ENCODE data around the gene DNAH14. TPM values are rescaled to one million over a fixed set of nuclear protein-coding genes. Genes with fewer than 3 reads are reported as not detected.

Gene DNAH14
- total and polyA plus RNA-seq, 9 of the 15 experiments (the other 6 are each of a cell fraction or from before 2014, with no cell fraction given): 58.4 to 142 (median 98.4) TPM

- TF ChIP-seq TOE1 (IDR thresholded peaks at IDR 0.05; ENCODE audit: borderline replicate concordance) (no peak), TOE1 (CRISPR knock-in tag; IDR thresholded peaks at IDR 0.05; ENCODE audit: borderline replicate concordance, low read depth) (0 out of 2 replicates have a peak, but pooled peaks have one; percentile 9), ELF1 (tag; IDR thresholded peaks at IDR 0.05) (peak; percentile 57; the same call in 1 of the 2 replicates), ZBTB9 (CRISPR knock-in tag; IDR thresholded peaks at IDR 0.05) (0 out of 2 replicates have a peak, but pooled peaks have one; percentile 11), GABPA (tag; conservative IDR thresholded peaks at IDR 0.05; ENCODE audit: low read depth) (peak; percentile 6; the same call in 1 of the 2 replicates), SAFB (IDR thresholded peaks at IDR 0.05; ENCODE audit: borderline replicate concordance, low read depth, low read length) (peak; percentile 83), ZNF766 (CRISPR knock-in tag; conservative IDR thresholded peaks at IDR 0.05) (peak; percentile 90), SRSF1 (IDR thresholded peaks at IDR 0.05; ENCODE audit: low read depth, low read length) (no peak), HMG20A (CRISPR knock-in tag; conservative IDR thresholded peaks at IDR 0.05) (no peak), NKRF (IDR thresholded peaks at IDR 0.05; ENCODE audit: borderline replicate concordance) (peak; percentile 13; the same call in 1 of the 2 replicates), TEAD1 (CRISPR knock-in tag; IDR thresholded peaks at IDR 0.05) (peak in 1 of 2 experiments; percentile 31; a peak in 2 of 4 replicates), ZNF518B (CRISPR knock-in tag; IDR thresholded peaks at IDR 0.05) (no peak)
- TF ChIP-seq, protein P1, sequence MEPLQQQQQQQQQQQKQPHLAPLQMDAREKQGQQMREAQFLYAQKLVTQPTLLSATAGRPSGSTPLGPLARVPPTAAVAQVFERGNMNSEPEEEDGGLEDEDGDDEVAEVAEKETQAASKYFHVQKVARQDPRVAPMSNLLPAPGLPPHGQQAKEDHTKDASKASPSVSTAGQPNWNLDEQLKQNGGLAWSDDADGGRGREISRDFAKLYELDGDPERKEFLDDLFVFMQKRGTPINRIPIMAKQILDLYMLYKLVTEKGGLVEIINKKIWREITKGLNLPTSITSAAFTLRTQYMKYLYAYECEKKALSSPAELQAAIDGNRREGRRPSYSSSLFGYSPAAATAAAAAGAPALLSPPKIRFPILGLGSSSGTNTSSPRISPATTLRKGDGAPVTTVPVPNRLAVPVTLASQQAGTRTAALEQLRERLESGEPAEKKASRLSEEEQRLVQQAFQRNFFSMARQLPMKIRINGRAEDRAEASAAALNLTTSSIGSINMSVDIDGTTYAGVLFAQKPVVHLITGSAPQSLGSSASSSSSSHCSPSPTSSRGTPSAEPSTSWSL (CRISPR knock-in tag; IDR thresholded peaks at IDR 0.05; ENCODE audit: borderline replicate concordance): peak; percentile 92
- TF ChIP-seq, protein P2, sequence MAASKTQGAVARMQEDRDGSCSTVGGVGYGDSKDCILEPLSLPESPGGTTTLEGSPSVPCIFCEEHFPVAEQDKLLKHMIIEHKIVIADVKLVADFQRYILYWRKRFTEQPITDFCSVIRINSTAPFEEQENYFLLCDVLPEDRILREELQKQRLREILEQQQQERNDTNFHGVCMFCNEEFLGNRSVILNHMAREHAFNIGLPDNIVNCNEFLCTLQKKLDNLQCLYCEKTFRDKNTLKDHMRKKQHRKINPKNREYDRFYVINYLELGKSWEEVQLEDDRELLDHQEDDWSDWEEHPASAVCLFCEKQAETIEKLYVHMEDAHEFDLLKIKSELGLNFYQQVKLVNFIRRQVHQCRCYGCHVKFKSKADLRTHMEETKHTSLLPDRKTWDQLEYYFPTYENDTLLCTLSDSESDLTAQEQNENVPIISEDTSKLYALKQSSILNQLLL (CRISPR knock-in tag; IDR thresholded peaks at IDR 0.05; ENCODE audit: borderline replicate concordance): no peak
These were observed 498.0 kb downstream of the DNAH14 start, which contains the start of gene LBR (continued) for GRCh38 chr1:225427235-225428067.

Data from K562 (cell line).